Cerebellar cortex (tissue), 1 donor: Measurements from ENCODE around the gene PDE7B.

Experiments
- DNase-seq: peaks from one replicate; pipeline ENCODE4 v3.0.0-alpha.2; 2015; ENCODE audit warnings: low spot score

Gene PDE7B

GRCh38 chr6:135990855-135991464, 139.5 kb downstream of the PDE7B start:
- no peak for DNase-seq

GRCh38 chr6:135992739-135993138, 141.2 kb downstream of the PDE7B start:
- no peak for DNase-seq

GRCh38 chr6:135993361-135993760, 141.9 kb downstream of the PDE7B start:
- no peak for DNase-seq

- DNase-seq, result no peak
Observed at GRCh38 chr6:135994857-135995544, 143.5 kb downstream of the PDE7B start.

GRCh38 chr6:135995545-135995898, 144.0 kb downstream of the PDE7B start:
- DNase-seq, result no peak

- no peak for DNase-seq
Observed at GRCh38 chr6:135996668-135997067, 145.2 kb downstream of the PDE7B start.

- no peak for DNase-seq
Observed at GRCh38 chr6:135999393-135999792, 147.9 kb downstream of the PDE7B start.

- no peak for DNase-seq
Observed at GRCh38 chr6:136007345-136007744, 155.8 kb downstream of the PDE7B start.

- no peak for DNase-seq
Observed at GRCh38 chr6:136011475-136011874, 160.0 kb downstream of the PDE7B start.

GRCh38 chr6:136012198-136012887, 160.8 kb downstream of the PDE7B start:
- no peak for DNase-seq

GRCh38 chr6:136012943-136013342, 161.4 kb downstream of the PDE7B start:
- no peak for DNase-seq

- DNase-seq, result no peak
Observed at GRCh38 chr6:136014454-136015437, 163.2 kb downstream of the PDE7B start.

- no peak for DNase-seq
Observed at GRCh38 chr6:136015531-136015930, 164.0 kb downstream of the PDE7B start.

- DNase-seq, result peak; percentile 19
Observed at GRCh38 chr6:136016228-136017225, 165.0 kb downstream of the PDE7B start.

- no peak for DNase-seq
Observed at GRCh38 chr6:136020691-136021090, 169.2 kb downstream of the PDE7B start.

- DNase-seq, result no peak
Observed at GRCh38 chr6:136022224-136022874, 170.8 kb downstream of the PDE7B start.

- DNase-seq, result no peak
Observed at GRCh38 chr6:136024711-136025110, 173.2 kb downstream of the PDE7B start.

GRCh38 chr6:136025736-136026135, 174.2 kb downstream of the PDE7B start:
- no peak for DNase-seq

- no peak for DNase-seq
Observed at GRCh38 chr6:136030131-136030530, 178.6 kb downstream of the PDE7B start.

GRCh38 chr6:136031982-136032381, 180.5 kb downstream of the PDE7B start:
- no peak for DNase-seq
